Brain pericyte (primary cell): ENCODE results near the gene B9D2.
A peak's percentile ranks its signal among the peaks of the same experiment; 100 is the strongest.
"Not testable (repeated sequence)": the region's sequence is repeated elsewhere in the genome, so short reads cannot be mapped to it uniquely, and the experiment has no call there.

Source experiments
- DNase-seq: peaks from one replicate; pipeline ENCODE4 v3.0.0-alpha.2; 2012; ENCODE audit warnings: low read depth, low spot score

B9D2 gene, protein sequence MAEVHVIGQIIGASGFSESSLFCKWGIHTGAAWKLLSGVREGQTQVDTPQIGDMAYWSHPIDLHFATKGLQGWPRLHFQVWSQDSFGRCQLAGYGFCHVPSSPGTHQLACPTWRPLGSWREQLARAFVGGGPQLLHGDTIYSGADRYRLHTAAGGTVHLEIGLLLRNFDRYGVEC

GRCh38 chr19:41363753-41364523, at the start of gene B9D2:
Gene B9D2 (minus strand): TSS chr19:41364149. CDS start chr19:41363519, 630 bp downstream.
- DNase-seq = peak; percentile 94

- no peak for DNase-seq
Observed at GRCh38 chr19:41412953-41413352, 49.0 kb upstream of the B9D2 start.

DNA sequence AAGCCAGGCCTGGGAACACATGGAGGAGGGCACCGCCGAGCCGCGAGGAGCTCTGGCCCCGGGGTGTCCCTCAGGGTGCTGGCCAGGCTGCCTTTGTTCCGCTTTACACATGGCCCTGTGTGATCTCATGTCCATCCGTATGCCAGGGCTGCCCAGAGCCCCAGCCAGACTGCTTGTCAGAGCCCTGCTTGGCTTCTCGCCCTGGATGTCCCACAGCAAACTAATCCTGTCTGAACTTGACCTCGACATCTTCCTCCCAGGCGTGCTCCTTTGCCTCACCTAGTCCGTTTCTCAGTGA, 48.0 kb upstream of the B9D2 start:
- no peak for DNase-seq

DNA sequence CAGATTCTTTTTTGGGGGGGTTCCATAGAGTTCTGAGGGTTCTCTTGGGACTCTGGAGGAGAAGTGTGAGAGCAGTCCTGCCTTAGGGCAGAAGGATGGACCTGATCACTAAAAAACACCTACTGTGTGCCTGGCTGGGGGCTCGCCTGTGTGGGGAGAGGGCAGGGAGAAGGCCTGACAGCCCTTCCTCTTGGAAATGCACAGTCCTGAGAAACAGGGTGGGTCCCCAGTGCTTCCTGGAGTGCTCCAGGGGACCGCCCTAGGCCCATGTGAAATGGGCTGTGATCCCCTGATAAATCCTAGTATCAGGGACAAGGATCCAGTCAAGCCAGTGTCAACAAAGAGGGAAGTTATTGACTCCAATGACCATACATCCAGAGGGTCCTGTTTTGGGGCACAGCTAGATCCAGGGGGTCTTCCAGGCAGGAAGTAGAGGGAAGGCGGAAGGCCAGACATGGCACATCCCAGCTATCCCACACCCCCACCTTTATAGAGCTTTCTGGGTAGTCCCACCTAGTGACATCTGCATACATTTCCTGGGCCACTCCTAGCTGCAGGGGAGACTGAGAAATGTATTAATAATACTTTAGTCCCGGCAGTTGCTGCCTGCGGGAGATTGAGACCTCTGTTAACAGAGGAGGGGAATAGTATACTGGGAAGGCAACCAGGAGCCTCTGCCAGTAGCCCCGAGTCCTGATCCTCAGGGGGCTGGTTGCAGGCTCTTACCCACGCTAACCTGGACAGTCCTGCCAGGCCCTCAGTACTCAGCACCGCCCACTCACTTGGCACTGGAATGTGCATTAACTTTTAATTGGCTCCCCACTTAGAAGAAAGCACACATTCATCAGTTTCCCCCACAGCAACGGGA, 47.4 kb upstream of the B9D2 start:
- no peak for DNase-seq

- DNase-seq = no peak
Observed at GRCh38 chr19:41410336-41411054, 46.5 kb upstream of the B9D2 start.

- no peak for DNase-seq
Observed at GRCh38 chr19:41409288-41409687, 45.3 kb upstream of the B9D2 start.

DNA sequence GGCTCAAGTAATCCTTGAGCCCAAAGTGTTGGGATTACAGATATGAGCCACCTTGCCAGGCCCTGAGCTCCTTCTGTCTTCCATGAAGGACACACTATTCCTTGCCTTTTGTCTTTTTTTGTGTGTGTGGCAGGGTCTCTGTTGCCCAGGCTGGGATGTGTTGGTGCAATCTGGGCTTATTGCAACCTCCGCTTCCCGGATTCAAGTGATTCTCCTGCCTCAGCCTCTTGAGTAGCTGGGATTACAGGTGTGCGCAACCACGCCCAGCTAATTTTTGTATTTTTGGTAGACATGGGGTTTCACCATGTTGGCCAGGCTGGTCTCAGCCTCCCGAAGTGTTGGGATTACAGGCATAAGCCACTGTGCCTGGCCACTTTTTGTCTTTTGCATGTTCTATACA, 44.9 kb upstream of the B9D2 start:
- not testable (repeated sequence) for DNase-seq

GRCh38 chr19:41408256-41408655, 44.3 kb upstream of the B9D2 start:
- no peak for DNase-seq

DNA sequence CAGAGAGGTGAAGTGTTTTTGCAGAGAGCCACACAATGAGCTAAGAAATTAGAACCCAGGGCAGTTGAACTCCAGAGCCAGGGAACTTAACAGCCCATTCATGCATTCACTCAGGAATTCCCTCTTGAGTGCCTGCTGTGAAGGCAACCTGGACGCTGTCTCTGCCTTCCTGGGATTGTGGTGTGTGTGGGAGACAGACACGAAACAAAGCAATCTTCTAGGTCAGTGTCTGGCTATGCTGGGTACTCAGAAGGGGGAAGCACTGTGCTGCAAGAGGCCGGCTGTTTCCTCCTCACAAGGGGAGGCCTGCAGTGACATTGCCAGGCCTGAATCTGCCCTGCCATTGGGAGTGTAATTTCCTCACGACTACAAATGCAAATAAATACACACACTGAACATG, 43.3 kb upstream of the B9D2 start:
- no peak for DNase-seq

GRCh38 chr19:41405776-41406175, 41.8 kb upstream of the B9D2 start:
- no peak for DNase-seq

DNA sequence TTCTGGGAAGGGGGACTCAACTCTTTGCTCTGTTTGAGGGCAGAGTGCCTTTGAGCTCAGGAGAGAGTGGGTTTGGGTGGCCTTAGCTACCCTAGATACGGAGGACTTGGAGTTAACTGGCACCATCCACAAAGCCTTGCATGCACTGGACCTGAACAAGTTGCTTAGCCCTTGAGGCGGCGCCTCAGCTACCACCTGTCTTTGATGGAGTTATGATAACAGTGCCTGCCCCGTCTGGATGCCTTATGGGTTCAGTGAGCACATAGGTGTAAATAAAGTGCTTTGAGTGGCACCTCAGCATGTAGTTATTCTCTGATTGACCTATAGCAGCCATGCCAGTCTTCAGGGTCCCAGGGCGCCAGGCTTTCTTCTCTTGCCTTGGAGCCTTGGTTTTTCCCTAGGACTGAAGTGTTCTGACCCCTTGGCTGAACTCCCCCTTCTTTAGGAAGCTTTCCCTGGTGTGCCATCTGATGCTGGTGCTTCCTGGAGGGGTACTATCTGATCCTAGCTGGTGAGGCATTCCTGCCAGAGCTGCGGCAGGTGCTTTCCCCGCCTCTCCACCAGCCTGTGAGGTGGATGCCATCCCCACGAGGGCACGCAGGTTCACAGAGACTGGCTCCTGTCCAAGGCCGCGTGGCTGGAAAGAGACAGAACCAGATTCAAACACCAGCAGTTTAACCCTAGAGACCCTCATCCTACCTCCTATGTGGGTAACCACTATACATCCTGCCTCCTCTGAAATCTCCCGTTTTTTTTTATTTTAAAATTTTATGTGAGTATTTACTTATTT, 39.4 kb upstream of the B9D2 start:
- no peak for DNase-seq

GRCh38 chr19:41402010-41402409, 38.1 kb upstream of the B9D2 start:
- DNase-seq = no peak

- no peak for DNase-seq
Observed at GRCh38 chr19:41401483-41401882, 37.5 kb upstream of the B9D2 start.

DNA sequence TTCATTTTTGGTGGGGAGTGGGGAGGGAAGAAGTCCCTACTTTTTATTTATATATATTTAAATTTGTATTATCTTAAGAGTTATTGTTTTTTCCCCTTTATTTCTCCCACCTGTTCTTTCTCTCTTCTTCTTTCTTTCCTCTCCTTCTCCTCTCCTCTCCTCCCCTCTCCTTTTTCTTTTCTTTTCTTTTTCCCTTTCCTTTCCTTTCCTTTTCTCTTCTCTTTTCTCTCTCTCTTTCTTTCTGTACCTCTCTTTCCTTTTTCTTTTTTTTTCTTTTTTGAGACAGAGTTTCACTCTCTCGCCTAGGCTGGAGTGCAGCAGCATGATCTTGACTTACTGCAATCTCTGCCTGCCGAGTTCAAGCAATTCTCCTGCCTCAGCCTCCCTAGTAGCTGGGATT, 35.6 kb upstream of the B9D2 start:
- no peak for DNase-seq

DNA sequence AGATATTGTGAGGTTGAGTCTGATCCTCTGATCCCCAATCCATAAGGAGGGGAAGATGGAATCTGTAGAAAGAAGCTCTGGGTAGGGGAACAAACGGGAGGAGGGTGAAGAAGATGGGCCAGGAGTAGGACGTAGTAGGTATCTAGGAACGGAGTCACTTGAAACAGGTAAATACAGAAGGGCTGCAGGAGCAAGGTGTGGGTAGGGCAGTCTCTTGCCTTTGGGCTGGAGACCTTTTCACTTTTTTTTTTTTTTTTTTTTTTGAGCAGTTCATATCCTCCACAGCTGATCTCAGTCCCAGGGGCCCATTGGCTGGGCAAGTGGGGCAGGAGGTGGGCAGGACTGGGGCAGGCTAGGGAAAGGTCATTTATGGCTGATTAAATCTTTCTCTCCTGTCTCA, 35.1 kb upstream of the B9D2 start:
- no peak for DNase-seq

DNA sequence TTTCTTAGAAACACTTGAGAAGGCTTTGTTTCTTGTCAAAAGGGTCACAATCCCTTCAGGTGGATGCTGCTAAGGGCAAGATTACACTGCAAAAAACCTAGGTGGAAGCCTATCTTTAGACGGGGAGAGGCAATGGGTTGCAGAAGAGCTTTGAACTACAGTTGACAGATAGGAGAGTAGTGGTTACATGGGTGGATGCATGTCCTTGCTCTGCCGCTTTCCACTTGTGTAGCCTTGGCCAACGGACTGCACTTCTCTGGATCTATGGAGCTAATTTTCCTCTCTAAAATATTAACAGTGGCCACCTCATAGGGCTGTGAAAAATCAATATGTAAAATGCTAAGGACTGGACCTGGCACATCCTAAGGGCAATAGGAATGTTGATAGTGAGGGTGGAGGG, 34.6 kb upstream of the B9D2 start:
- DNase-seq = no peak

- no peak for DNase-seq
Observed at GRCh38 chr19:41398050-41398418, 34.1 kb upstream of the B9D2 start.

DNA sequence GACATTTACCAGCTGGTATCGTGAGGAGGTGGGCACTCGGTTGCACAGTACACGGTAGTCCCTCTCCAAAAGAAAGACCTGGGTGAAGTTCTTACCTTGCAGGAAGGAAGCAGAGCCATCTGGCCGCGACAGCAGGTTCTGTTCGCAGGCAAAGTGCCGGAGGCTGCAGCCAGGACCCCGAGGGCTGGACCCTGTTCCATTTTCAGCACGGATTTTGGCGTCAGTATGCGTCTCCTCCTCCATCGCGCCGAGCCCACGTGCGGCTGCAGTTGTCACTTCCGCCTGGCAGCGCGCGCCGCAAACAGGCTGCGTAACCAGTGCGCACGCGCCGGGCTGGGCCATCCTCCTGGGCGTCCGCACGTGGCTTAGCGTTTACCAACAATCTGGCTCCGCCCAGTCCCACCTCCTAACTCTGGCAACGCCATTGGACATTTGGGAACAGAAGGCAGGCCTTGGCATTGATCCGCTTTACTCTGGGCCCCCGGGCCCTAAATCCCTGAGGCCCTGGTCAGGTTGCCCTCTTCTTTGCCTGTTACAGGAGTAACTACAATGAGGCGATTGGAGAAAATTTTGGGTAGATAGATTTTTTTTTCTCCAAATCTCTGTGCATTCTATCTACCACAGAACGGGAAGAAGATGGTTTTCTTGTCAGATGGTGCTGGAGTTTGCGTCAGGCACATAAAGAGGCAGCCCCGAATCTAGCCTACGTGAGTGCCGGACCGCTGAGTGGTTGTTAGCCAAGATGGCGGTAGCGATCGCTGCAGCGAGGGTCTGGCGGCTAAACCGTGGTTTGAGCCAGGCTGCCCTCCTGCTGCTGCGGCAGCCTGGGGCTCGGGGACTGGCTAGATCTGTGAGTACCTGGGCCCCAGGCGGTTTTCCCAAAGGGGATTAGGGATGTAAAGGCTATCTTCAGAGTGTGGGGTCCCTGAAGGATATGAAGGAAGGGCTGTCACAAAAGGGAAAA, 33.4 kb upstream of the B9D2 start, which contains the start of the genes BCKDHA and EXOSC5:
TSS of gene BCKDHA (plus strand) at position 733 of the 964 bp plus-strand sequence. CDS start at position 743, 10 bp downstream.
TSS of gene EXOSC5 (minus strand) at position 274 of the 964 bp plus-strand sequence. CDS start at position 243, 31 bp downstream.
- peak; percentile 99 for DNase-seq

DNA sequence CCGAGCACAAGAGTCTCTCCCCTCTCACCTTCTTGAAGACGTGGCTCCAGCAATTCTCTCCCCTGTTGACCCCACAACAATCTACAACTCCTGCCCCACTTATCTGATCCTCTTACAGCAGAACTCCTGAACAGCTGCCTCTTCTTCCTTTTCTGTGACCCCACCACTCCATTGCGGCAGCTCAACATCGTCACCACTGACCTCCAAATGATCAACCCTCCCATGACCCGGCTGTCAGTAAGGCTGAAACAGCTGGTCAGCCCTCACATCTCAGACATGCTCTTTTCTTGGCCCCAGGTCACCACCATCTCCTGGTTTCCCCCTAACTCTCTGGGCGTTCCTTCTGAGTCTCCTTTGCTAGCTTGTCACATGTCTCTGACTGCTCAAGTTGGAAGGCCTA, 31.4 kb upstream of the B9D2 start:
- no peak for DNase-seq

- DNase-seq = no peak
Observed at GRCh38 chr19:41392775-41393174, 28.8 kb upstream of the B9D2 start.
